CD4-positive, alpha-beta T cell treated with Interleukin-12 subunit alpha and Interleukin-12 subunit beta, for 1 hour (primary cell): ENCODE measurements around the gene C2CD2L.
"Not testable (repeated sequence)": the region's sequence is repeated elsewhere in the genome, so short reads cannot be mapped to it uniquely, and the experiment has no call there.

Experiments used
- DNase-seq: peaks from one replicate; pipeline ENCODE4 v3.0.0-alpha.2; 2020

C2CD2L gene

DNA sequence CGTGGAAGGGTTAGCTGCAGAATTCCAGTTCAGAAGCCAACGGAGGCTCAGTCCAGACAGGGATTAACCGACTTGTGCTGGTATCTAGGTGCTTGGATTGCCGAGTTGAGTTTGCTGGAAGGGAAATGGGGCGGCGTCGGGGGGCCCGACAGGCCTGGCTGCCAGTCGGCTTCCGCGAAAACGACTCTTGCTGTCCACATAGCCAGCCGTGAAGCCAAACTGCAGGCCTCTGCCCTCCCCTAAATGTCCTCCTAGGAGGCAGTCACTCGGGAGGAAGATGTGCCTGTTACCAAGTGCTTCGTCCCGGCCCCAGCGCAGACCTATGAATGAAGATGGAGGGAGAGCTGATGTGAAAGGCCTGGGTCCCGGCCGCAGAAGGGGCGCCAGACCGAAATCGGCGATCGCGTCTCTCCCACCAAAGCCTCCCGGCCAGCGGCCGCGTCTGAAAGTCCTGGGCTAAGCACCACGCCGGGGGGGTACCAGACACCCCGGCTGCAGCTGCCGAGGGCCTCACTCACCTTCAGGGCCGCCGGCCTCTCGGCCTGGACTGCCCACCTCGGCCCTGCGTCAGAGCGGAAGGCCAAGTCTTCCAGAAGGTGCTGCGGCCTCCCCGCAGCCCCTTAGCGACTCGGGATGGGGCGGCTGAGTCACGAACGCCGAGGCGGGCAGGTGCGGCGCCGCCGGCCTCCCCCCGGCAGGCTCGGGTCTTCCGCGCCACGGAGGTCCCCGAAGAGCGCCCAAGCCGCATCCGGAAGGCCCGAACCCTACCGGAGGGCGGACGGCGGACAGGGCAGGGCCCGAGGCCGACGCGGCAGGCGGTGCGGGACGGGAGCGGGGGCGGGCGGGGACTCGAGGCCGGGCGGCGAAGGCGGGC is 13.0 kb upstream of the C2CD2L start:
- peak; percentile 47 for DNase-seq

DNA sequence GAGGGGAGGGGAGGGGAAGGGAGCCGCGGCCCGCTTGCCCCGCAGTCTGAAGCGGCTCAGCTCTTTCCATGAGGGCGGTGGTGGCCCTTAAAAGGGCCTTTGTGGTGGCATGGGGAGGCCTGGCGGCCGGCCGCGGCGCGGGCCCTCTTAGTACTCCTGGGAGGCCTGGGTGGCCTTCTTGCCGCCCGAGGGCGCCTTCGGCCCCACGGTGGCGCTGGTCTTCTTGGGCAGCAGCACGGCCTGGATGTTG is 12.4 kb upstream of the C2CD2L start:
- DNase-seq: peak; percentile 71

DNA sequence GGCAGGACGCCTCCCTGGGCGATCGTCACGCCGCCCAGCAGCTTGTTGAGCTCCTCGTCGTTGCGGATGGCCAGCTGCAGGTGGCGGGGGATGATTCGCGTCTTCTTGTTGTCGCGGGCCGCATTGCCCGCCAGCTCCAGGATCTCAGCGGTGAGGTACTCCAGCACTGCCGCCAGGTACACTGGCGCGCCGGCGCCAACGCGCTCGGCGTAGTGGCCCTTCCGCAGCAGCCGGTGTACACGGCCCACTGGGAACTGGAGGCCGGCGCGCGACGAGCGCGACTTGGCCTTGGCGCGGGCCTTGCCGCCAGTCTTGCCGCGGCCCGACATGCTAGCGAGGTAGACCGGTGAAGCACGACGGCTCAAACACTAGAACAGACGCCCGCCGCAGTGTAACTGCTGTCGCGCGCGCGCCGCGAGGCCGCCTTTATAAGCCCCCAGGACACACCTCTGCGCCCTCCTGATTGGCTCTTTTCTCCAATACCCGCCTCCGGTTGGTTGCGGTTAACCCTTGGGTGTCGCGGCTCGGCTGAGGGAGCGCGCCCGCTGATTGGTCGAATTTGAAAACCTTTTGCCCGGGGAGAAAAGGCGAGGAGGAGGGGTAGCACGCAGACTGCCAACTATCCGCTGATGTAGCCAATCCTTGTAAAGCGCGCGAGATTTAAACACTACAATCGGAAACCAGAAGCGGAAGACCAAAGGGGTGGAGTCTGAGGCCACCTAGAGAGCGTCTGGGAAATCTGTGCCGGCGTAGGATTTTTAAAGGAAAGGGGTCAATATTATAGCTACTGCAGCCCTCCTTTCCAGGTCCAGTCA is 11.9 kb upstream of the C2CD2L start:
- DNase-seq: peak; percentile 100

DNA sequence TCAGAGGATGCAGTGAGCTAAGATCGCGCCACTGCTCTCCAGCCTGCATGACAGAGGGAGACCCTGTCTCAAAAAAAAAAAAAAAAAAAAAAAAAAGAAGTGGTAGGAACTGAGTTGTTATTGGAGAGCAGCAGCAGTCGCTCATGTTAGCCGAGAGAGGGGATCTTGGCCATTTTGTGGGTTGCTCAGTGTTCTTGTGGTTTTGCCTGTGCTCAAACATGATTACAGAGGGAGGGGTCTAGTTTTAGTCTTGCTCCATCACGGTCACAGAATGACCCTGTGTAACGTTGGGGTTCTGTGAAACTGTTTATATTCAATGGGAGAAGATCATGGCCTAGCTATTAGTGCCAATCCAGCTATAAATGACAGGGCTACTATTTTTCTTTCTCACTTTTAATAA is 7.4 kb upstream of the C2CD2L start:
- DNase-seq: no peak

DNA sequence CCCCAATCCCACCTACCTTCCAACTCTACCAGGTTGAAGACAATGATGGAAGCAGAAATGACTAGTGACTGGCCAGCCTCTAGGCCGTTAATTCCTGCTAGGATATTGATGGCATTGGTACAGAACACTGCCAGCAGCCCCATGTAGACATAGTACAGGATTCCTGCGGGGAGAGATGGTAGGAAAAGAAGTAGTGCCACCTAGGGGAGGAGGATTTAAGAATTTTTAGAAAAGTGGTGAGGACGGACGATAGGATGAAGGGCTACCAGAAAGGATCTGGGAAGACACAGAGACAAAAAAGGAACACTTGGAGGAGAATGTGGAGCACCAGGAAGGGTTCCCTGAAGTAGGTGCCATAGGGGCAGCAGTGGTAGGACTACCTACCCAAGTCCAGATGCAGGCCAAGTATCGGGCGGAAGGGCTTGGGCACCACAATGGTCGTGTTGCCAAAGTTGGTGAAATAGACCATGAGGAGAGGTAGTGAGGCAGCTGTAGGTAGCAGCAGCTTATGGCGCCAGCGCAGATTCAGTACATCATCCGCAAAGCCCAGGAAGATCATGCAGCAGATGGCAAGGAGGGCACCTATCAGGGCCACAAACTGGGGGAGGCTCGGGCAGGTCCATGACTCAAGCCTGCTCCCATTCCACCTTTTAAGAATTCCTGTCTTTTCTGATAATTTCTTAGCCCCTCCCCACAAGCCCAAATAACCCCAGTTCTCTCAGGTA is 6.7 kb upstream of the C2CD2L start:
- DNase-seq: peak; percentile 28

DNA sequence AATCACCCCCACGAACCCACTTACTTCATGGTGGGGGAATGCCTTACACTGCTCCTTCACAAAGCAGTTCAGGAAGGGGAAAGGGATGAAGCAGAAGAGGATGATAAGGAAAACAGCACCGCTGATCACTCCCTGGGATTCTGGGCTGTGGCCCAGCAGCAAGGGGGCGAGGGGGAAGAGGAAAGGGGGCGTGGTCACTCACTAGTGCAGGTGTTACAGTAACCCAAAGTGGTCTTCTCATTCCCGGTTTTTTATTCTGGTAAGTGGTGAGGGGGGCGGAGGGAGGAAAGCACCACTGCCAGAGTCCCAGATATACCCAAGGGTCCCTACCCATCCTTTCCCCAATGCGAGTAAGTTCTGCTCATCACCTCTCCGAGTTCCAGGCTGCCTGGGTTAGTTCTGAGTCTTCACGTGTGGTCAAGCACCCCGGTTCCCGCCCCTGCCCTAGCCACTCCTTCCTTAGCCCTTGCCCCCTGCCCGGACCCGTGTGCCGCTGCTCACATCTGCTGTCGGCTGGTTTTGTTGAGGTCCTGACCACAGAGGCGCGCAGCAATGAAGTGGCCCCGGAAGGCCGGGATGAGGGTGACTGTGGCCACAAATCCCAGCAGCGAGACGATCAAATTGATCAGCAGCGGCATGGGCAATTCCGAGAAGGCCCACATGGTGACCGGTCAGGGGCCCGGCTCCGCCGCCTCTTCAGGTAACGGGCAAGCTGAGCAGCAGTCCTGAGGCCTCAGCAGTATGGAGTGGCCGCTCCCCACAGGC is 6.0 kb upstream of the C2CD2L start:
- DNase-seq: no peak

DNA sequence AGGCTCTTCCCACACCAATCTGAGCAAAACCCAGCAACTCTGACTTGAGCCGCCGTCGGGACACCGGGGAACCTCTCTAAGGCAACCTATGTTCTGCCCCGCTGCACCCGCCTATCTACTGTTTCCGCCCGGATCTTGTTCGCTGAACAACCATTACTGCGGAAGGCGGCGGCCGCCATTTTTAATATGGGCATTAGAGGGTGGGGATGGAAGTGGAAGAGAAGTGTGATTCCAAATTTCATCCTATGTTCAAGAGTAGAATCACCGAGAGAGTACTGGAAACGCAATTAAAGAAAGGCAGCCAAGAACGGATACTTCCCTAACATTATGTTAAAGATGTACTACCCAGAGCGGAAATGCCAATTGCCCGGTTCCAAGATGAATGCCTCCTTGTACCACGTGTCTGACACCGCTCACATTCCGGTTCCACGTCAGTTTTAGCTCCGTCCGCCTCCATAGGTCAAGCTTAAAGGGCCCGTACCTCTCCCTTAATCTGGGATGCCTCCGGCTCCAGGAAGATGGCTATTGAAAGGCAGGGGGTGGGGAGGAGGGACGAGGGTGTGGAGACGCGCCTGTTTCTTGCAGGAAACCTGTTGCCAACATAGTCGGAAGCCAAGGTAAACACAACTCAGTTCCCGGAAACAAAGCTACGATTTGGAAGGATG is 5.3 kb upstream of the C2CD2L start, which contains the start of gene DPAGT1:
Gene DPAGT1, minus strand, starts transcription at position 95 of the 665 bp plus-strand sequence. CDS start 198 bp downstream, outside the sequence.
- DNase-seq: peak; percentile 87

DNA sequence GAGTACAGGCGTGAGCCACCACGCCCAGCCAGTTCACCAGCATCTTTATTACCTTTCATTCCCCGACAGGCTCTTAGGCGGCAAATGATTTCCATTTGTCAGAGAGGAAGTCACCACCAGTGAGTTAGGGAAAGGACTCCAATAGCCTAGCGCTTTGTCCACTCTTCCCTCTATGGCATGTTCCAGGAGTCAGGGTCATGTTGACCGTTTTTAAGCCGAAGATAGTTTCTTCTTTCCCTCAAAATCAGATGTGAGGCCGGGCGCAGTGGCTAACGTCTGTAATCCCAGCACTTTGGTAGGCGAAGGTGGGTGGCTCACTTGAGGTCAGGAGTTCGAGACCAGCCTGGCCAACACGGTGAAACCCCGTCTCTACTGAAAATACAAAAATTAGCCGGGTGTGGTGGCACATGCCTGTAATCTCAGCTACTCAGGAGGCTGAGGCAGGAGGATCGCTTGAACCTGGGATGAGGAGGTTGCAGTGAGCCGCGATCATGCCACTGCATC is 3.9 kb upstream of the C2CD2L start:
- not testable (repeated sequence) for DNase-seq

DNA sequence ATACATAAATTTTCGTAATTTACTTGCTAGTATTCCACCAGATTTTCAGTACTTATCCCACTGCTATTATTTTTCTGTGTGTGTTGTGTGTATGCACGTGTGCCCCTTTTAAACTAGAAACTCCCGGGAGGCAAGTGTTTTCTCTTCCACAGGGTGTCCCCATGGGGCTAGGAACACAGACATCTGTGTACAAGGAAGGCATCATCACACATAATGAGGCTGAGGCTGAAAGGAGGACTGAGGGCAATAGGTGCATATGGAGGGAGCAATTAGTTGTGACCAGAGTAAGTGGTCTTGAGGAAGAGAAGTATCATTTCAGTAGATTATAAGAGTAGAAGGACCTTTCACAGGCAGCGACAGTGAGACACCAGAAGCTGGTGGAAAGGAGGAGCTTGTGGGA is 3.4 kb upstream of the C2CD2L start:
- no peak for DNase-seq

DNA sequence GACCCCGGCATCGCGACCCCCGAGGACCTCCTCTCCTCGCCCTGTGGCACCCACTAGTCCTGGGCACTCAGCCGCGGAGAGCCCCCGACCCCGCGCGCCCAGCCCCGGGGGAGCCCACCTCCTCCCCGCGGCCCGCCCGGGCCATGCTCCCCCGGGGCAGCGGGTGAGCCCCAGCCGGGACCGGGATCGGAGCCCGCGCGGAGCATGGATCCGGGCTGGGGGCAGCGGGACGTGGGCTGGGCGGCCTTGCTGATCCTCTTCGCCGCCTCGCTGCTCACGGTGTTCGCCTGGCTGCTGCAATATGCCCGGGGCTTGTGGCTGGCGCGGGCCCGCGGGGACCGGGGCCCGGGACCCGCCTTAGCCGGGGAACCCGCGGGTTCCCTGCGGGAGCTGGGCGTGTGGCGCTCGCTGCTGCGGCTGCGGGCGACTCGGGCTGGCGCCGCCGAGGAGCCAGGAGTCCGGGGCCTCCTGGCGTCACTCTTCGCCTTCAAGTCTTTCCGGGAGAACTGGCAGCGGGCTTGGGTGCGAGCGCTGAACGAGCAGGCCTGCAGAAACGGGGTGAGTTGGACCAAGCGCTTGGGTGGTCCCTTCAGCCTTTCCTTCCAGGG is 498 bp downstream of the C2CD2L start:
- no peak for DNase-seq

DNA sequence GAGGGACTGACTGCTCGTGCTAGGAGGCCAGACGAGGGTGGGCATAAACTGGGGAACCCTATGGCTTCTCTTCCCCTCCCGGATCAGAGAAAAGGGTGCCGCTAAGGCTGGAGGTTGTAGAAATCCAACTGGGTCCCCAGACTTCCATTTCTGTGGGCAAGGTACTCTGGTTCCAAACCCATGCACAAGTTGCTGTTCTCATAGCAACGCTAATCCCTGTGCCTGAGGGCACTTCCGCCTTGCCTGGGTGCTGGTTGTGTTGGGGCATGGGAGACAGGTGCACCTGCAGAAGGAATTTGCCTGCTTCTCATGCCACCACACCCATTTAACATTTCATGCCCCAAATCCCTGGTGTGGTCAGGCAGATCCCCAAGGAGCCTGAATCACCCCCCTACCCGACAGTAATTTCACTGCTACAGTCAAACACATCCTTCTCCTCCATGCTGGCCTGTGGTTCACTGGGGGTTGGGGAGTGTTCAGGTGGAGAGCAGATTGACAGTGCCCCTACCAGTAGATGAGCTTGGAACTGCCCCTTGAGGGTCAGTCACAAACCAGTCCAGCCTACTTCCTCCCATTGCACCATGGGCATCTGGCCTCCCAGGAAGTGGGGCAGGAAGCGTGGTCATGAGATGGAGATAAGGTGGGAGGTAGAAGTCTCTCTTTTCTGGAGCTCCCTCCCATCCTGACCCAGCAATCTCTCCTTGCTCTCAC is 1.2 kb downstream of the C2CD2L start:
- peak; percentile 37 for DNase-seq

DNA sequence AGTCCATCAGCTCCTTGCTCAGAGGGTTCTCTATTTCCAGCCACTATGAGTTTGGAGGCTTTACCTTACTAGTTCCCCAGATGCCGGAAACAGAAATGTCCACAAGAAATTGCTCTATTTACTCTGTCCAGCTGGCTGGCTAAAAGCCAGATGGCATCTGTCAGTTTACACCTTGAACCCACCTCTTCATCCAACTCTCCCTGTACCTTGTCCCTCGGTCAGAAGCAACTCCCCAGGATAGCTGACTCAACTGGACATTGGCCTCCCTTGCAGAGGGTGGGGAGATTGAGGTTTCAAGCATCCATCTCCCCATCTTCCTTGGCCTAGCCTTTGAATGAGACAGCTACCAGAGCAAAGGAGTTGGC is 1.7 kb downstream of the C2CD2L start:
- no peak for DNase-seq

DNA sequence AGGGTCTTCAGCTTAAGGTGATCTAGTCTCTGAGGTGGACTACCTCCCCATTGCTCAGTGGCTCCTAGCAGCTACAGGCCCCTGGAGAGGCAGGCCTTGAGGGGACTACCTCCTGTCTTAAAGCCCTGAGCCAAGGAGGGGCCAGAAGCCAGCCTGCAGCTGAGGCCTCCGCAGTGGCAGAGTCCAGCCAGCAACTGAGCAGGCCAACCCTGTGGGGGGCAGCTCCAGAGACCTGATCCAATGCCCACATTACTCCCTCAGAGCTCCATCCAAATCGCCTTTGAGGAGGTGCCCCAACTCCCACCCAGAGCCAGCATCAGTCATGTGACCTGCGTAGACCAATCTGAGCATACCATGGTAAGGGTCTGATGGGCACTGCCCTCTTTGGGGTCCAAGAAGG is 2.7 kb downstream of the C2CD2L start:
- DNase-seq: no peak

DNA sequence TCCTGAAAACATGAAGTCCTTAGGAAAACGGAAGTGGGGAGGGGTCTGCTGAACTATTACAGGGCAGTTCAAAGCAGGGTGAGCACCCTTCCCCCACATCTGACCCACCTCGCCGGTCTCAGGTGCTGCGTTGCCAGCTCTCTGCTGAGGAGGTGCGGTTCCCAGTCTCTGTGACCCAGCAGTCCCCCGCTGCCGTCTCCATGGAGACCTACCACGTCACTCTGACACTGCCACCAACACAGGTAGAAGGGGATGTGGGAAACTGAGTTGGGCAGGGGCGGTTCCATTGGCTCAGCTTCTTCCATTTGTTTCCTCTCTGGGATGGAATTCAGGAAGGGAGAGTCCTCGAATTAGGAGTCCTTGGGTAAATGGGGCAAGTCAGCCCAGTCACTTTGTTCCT is 3.3 kb downstream of the C2CD2L start:
- no peak for DNase-seq

DNA sequence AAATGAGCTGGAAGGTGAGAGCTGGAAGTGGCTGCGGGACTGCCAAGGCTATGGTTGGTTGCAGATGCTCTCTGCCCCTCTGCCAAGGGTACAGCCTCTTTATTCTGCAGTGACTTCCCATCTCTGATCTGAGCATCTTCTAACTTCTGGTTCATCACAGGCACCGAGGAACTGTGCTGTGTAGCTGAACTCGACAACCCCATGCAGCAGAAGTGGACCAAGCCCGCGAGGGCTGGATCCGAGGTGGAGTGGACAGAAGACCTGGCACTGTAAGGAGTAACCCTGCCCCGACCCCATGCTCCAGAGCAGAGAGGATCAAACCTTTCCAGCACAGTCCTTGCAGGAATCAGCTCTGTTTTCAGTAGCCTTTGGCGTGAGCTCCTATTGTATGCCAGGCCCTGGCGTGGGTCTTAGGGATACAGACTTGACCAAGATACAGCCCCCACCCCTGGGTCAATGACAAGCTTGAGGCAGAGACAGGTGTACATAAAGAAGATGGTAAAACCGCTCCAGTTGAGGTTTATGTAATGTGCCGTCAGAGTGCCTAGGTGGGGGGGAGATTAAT is 4.3 kb downstream of the C2CD2L start:
- DNase-seq: no peak

DNA sequence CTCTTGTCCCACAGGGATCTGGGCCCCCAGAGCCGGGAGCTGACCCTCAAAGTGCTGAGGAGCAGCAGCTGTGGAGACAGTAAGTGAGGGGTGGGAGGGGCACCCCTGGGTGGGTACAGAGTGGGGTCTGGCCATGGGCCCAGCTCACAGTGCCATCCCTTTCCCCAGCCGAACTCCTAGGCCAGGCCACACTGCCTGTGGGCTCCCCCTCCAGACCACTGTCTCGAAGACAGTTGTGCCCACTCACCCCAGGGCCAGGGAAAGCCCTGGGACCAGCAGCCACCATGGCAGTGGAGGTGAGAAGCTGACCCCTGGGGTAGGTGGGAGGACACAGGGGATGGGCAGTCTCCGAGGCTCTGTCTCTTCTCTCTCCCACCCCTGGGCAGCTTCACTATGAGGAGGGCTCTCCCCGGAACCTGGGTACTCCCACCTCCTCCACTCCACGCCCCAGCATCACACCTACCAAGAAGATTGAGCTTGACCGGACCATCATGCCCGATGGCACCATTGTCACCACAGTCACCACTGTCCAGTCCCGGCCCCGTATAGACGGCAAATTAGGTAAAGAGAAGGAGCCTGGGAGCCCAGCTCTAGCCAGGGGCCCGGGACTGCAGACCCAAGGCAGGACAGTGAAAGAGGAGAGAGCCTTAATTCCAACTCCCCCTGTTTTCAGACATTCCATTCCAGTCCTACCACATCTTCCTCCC is 5.3 kb downstream of the C2CD2L start:
- DNase-seq: no peak

DNA sequence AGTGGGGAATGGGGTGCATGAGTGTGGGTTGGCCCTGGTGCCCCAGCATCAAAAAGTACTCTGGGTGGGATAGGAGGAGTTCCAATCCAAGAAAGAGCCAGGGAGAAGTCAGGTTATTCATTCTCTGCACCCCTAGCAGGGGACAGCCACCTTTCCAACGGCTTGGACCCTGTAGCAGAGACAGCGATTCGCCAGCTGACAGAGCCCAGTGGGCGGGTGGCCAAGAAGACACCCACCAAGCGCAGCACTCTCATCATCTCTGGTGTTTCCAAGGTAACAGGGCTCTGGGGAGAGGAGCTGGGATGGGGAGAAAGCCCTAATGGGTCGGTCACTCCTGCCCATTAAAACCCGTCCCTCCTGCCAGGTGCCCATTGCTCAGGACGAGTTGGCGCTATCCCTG is 6.6 kb downstream of the C2CD2L start:
- no peak for DNase-seq

DNA sequence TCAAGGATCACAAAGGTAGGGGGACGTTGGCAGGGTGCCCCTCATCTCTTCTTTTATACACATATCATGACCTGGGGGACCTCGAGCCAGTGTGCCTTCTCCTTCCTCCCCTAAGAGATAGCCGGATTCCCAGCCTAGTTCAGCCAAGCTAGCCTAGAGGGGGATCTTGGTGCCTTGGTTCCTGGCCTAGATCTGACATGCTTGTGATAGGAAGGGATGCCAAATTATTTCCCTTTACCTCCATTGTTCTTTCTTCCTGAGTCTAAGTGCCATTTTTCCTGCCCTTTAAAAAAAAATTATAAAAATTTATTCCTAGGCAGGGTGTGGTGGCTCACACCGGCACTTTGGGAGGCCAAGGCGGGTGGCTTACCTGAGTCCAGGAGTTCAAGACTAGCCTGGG is 7.2 kb downstream of the C2CD2L start:
- no peak for DNase-seq

DNA sequence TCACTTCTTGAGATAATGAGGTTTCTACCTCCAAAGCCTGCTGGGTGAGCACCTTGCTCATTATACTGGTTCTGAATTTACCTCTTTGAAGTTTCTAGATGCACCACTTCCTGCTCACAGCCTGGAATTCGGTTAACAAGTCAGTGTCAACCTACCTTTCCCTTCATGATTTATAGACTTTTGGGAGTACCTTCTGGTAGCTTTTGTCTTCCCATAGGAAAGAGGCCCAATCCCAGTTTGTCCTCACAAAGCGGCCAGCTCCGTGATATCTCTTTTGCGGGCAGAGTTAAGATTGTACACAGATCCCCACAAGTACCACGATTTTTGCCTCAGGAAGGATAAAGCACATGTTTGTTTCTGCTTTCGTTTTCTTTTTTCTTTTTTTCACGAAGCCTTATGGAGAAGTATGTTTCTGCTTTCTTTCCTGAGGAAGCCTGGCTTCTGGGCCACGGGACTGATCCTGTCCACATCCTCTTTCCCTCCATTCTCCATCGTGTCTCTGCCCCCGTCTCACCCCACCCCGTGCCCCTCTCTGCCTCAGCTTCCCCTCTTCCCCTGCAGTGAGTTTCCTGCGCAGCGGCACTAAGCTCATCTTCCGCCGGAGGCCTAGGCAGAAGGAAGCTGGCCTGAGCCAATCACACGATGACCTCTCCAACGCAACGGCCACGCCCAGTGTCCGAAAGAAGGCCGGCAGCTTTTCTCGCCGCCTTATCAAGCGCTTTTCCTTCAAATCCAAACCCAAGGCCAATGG is 8.5 kb downstream of the C2CD2L start:
- peak; percentile 38 for DNase-seq
